Kidney epithelial cell (primary cell): ENCODE results near the gene KLHDC7A. TPM values are rescaled to one million over a fixed set of nuclear protein-coding genes. Genes with fewer than 3 reads are reported as not detected.

Source experiments
- DNase-seq: peaks from one replicate; pipeline ENCODE4 v3.0.0-alpha.2; 2010; ENCODE audit warnings: low read depth
- H3K27me3 ChIP-seq: 2 replicates; pipeline ENCODE4 v1.6.0; 2011; ENCODE audit warnings: low read length; ENCODE audit not compliant: control insufficient read depth, insufficient read depth
- H3K36me3 ChIP-seq: 2 replicates; pipeline ENCODE4 v1.5.1; 2011; ENCODE audit warnings: low read length; ENCODE audit not compliant: control insufficient read depth, insufficient read depth
- H3K4me3 ChIP-seq: 2 replicates; pipeline ENCODE4 v1.5.1; 2011; ENCODE audit warnings: low read depth, mild to moderate bottlenecking, control low read depth, low read length
- CTCF ChIP-seq: IDR thresholded peaks from 2 replicates; pipeline ENCODE4 v1.5.1; 2011; ENCODE audit warnings: mild to moderate bottlenecking, moderate library complexity, low read length, control low read depth, inconsistent platforms; ENCODE audit not compliant: insufficient read depth, poor library complexity, severe bottlenecking
- total RNA-seq: library from RNA; depleted of rRNA; stranded (reverse); fragments of >200 nt; gene quantifications from 2 replicates; pipeline ENCODE4 v1.2.3, GENCODE V29; 2015

KLHDC7A gene
- total RNA-seq, 1 donor from 2014 or later = 2.4 TPM

- Histone ChIP-seq H3K27me3 (no peaks in the 10 kb centered on the region), H3K36me3 (no peaks in the 10 kb centered on the region), H3K4me3 (no peak overlapping the region)
- TF ChIP-seq CTCF = no peak
- no peak for DNase-seq
Measured at GRCh38 chr1:18484276-18484675, 3.5 kb downstream of the KLHDC7A start.

DNA sequence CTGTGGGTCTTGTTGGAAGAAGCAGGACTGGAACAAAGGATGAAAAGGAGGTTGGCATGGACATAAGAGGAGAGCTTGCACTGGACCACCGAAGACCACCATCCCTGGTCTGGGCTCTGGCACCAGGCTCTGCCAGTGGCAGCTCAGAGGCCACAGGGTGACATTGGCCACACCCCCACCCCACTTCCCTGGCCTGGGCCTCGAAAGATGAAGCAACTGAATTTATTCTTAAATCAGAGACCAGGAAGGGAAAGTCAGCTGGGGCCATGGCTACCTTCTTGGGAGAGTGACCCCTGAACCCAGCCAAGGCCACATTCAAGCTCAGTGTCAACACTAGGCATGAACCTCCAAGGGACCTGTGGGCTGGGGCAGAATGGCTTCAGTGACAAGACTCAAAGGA is 4.0 kb downstream of the KLHDC7A start:
- TF ChIP-seq CTCF = no peak
- Histone ChIP-seq H3K27me3 (no peaks in the 10 kb centered on the region), H3K4me3 (no peak overlapping the region), H3K36me3 (no peaks in the 10 kb centered on the region)
- no peak for DNase-seq

DNA sequence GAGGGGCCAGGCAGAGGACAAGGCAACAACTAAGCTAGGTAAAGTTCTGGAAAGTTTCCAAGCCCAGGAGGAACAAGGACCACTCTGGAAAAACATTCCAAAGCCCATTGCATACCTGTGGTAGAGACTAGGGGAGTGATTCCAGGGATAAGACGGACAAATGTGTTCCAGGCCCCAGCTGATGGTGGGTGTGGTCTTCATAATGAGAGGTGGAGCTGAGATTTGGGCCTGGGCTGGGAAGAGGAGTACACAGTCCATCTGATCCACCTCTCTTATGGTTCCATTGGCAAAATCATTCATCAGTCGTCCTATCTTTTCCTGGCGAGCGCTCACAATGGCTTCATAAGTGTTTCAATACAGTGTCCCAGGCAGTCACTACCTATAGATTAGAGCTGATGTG is 4.5 kb downstream of the KLHDC7A start:
- TF ChIP-seq CTCF = no peak
- Histone ChIP-seq H3K4me3 (no peak overlapping the region), H3K36me3 (no peaks in the 10 kb centered on the region), H3K27me3 (no peaks in the 10 kb centered on the region)
- DNase-seq = no peak

DNA sequence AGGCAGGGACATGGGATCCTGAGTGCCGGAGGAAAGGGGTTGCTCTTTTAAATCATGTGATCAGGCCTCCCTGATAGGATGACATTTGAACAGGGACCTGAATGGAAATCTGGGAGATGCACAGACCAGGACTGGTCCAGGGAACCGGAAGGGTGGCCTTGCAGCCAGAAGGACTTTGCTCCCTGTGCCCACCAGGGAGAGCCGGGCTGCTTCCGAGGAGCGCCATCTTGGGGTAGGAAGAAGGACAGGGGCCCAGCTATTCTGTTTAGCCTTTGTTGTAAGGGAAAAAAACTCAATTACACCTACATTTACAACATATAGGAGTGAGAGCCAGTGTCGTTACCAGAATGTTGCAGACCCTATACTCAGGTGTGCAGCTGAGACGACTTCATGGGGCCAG is 5.5 kb downstream of the KLHDC7A start:
- Histone ChIP-seq H3K27me3 (peaks cover 2% of the 10 kb centered on the region), H3K4me3 (no peak overlapping the region), H3K36me3 (no peaks in the 10 kb centered on the region)
- no peak for DNase-seq
- TF ChIP-seq CTCF = peak; percentile 35

DNA sequence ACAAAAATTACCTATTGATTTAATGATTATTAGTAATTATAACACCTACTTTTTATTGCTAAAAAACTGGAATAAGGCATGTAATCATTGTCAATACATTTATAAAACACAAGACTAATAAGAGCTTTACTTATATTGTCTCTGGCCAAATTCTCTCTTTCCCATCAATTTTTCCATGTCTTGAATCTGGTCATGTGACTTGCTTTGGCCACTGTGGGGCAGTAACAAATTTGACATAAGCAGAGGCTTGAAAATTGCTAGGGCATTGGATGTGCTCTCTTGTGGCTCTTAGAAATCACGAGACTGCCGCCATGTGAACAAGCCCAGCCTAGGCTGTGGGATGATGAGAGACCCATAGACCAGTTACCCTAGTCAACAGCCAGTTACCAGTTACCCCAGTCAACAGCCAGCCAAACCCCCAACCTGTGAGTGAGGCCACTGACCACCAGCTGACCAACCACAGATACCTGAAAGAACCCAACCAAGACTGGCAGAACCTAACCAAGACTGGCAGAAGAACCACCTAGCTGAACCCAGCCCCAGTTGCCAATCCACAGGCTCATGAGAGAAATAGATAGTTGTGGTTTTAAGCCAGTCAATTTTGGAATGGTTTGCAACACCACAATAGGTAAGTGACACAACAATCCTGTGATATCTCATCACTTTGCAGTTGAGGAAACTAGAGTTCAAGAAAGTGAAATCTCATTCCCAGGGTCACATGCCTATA is 8.8 kb downstream of the KLHDC7A start:
- no peak for DNase-seq
- Histone ChIP-seq H3K27me3 (peaks cover 2% of the 10 kb centered on the region), H3K4me3 (no peak overlapping the region), H3K36me3 (no peaks in the 10 kb centered on the region)
- no peak for TF ChIP-seq CTCF

DNA sequence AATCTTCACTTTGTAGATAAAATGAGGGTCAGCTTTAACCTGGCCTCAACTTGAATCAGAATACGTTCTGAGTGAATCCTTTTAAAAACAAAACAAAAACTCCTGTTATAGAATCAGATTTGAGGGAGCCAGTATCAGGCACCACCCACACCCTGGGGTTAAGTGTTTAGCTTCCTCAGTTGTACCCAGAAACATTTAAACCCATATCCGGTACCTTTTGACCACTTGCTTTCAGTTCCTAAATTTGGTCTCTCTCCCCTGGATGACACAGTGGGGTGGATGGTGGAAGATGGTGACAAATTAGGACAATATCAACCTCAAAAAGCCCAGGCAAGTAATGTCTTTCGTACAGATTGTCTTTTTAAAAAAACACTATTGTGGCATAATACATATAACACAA is 10.4 kb downstream of the KLHDC7A start:
- H3K27me3 ChIP-seq = peaks cover 2% of the 10 kb centered on the region
- H3K4me3 ChIP-seq = no peak overlapping the region
- TF ChIP-seq CTCF = no peak
- no peak for DNase-seq
- H3K36me3 ChIP-seq = no peaks in the 10 kb centered on the region
